Astrocyte of the cerebellum (primary cell): ENCODE results near the gene ACAD10.
"Not testable (repeated sequence)": the region's sequence is repeated elsewhere in the genome, so short reads cannot be mapped to it uniquely, and the experiment has no call there.

Experiments used
- DNase-seq: peaks from one replicate; pipeline ENCODE4 v3.0.0-alpha.2; 2011; ENCODE audit warnings: low read depth
- H3K4me3 ChIP-seq: 2 replicates; pipeline ENCODE4 v1.5.1; 2011; ENCODE audit warnings: mild to moderate bottlenecking, low read depth, low read length, moderate library complexity
- in situ Hi-C: cut with HindIII; loops from 2 replicates; pipeline ENCODE4 v1.10.0; 2017; ENCODE audit warnings: low sequenced_read_pairs
- TF ChIP-seq, protein P1 (sequence below): IDR thresholded peaks from 2 replicates; pipeline ENCODE4 v1.5.1; 2012; ENCODE audit warnings: low read length, low read depth, moderate library complexity, mild to moderate bottlenecking; ENCODE audit errors: missing control alignments

The ACAD10 gene

DNA sequence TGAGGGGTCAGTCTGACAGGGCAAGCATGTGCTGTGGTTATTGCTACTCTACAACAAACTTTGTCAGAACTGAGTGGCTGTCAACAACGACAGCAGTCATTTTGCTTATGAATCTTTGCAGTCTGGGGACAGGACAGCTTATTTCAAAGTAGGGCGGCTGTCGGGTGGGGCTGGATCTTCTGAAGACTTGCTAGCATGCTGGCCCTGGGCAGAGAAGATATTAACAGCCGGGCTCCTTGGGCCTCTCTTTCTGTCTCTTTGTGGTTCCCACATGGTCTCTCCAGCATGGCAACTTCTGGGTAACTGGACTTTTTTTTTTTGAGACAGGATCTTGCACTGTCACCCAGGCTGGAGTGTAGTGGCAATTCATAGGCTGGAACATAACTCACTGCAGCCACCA lies 46.9 kb downstream of the ACAD10 start:
- TF ChIP-seq, protein P1, sequence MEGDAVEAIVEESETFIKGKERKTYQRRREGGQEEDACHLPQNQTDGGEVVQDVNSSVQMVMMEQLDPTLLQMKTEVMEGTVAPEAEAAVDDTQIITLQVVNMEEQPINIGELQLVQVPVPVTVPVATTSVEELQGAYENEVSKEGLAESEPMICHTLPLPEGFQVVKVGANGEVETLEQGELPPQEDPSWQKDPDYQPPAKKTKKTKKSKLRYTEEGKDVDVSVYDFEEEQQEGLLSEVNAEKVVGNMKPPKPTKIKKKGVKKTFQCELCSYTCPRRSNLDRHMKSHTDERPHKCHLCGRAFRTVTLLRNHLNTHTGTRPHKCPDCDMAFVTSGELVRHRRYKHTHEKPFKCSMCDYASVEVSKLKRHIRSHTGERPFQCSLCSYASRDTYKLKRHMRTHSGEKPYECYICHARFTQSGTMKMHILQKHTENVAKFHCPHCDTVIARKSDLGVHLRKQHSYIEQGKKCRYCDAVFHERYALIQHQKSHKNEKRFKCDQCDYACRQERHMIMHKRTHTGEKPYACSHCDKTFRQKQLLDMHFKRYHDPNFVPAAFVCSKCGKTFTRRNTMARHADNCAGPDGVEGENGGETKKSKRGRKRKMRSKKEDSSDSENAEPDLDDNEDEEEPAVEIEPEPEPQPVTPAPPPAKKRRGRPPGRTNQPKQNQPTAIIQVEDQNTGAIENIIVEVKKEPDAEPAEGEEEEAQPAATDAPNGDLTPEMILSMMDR: no peak
- DNase-seq: no peak
- H3K4me3 ChIP-seq: no peak overlapping the region
- in situ Hi-C loops: no loop called here

DNA sequence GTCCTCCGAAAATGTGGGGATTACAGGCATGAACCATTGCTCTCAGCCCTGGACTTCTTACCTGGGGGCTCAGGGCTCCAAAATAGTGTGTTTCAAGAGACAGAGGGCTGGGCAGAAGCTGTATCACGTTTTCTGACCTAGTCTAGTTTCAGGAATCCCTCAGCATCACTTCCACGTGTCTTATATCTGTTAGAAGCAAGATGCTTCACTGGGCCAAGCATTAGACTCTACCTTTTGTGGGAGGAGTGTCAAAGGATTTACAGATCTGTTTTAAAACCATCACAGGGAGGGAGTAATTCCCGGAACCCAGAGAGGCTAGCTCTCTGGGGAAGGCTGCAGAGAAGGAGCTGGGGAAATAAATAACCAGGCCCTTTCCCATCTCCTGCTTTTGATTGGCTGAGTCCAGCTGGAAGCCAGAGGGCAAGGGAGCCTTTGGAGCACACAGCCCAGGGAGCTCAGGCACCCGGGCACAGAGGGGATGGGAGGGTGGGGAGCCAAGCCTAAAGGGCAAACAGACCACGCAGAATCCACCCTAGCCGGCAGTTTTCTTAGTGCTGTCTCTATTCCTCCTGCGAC lies 47.6 kb downstream of the ACAD10 start:
- TF ChIP-seq, protein P1: no peak
- no peak for DNase-seq
- no peak overlapping the region for H3K4me3 ChIP-seq
- in situ Hi-C loops: no loop called here

DNA sequence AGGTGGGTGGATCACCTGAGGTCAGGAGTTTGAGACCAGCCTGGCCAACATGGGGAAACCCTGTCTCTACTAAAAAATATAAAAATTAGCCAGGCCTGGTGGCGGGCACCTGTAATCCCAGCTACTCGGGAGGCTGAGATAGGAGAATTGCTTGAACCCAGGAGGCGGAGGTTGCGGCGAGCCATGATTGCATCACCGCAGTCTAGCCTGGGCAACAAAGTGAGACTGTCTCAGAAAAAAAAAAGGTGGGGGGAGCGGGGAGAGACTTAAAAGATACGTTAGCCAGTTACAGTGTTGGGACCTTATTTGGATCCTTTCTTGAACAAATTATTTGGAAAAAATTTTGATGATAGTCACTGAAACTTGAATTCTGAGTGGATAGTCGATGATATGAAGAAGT lies 53.7 kb downstream of the ACAD10 start:
- in situ Hi-C loops: not testable (repeated sequence)

DNA sequence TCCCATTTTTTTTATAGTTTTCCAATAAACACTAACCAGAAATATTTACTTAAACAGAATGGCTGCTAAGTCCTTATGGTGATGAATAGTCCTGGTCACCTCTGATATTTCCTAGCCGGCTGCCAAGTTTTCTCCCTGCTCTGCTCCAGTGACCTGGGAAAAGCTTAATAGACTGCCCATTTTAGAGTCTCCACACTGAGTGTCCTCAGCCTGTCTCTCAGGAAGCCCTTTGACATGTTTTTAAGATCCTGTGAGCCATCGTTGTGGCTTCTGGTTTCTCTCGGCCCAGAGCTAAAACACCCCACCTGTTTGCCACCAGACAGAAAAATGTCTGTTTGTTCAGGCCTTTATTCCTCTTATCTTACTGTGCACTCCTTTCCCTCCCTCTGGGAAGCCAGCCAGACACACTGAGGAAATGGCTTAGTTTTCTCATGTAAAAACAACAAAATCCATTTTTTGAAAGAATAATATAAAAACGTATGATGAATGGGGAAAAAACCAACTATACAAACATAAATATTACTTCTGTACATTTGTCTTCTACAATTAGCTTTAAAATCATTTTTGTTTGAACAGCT lies 55.5 kb downstream of the ACAD10 start:
- in situ Hi-C loops: no loop called here
- TF ChIP-seq, protein P1: no peak
- no peak for DNase-seq
- no peak overlapping the region for H3K4me3 ChIP-seq

More for the DNA sequence above, 53.7 kb downstream of the ACAD10 start:
- H3K4me3 ChIP-seq, DNase-seq: not testable (repeated sequence)

DNA sequence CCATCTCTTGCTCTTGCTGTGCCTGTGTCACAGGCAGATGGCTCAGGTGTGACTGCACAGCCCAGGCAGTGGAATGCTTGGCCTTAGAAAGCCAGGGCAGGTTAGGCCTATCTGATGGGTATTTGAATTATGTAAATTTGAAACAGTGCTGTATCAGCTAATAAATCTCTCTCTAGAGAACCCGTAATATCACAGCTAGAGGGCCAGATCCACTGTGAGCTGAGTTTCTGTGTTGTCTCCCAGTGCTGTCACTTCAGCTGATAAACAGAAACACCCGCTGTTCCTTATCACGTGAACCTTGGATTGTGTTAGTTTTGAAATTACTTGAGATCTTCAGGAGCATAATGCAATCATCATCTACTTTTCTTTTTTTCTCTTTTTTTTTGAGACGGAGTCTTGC lies 59.4 kb downstream of the ACAD10 start:
- TF ChIP-seq, protein P1: no peak
- in situ Hi-C loops: no loop called here
- no peak for DNase-seq
- no peak overlapping the region for H3K4me3 ChIP-seq

DNA sequence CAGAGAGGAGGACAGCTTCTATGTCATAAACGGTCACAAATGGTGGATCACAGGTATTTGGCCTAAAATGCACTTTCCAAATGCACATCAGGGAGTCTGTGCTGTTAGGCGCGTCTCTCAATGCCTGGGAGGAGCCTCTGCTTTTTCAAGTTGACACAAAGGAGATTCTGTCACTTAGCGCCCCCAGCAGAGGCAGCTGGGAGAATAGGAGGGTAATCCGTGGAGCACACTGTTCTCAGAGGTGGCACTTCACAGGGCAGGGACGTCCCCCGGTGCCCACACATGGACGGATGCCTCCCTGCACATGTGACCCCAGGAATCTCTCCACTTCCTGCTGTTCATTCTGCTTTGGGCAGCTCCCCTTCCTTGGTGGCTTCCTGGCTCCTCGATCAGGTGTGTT lies 61.5 kb downstream of the ACAD10 start:
- no peak overlapping the region for H3K4me3 ChIP-seq
- in situ Hi-C loops: no loop called here
- TF ChIP-seq, protein P1: no peak
- DNase-seq: no peak

DNA sequence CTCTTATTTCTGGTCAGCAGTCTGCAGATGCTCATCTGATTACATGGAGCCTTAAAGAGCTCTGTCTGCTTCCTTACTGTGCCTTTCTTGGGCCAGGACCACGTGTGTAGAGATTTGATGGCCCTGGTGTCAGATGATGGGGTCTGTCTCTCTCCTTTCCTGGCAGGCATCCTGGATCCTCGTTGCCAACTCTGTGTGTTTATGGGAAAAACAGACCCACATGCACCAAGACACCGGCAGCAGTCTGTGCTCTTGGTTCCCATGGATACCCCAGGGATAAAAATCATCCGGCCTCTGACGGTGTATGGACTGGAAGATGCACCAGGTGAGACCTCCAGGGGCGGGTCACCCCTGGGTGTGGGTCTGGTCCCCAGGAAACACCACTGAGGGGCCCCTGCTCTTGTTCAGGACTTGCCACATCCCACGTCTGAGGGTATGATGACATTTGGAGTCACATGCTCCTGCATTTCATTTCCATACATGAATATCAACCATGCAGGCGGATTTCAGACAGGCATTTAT lies 62.4 kb downstream of the ACAD10 start:
- in situ Hi-C loops: no loop called here
- H3K4me3 ChIP-seq: no peak overlapping the region
- TF ChIP-seq, protein P1: no peak
- DNase-seq: no peak
